ENCODE results near the gene FYCO1. TPM values are rescaled to one million over a fixed set of nuclear protein-coding genes. Genes with fewer than 3 reads are reported as not detected.

The FYCO1 gene
- total and polyA plus RNA-seq, 2 of the 8 experiments (the other 6 are each of a cell fraction or from before 2014, with no cell fraction given), result 4.8 to 10.8 TPM

GRCh38 chr3:46024131-46024530 is 28.5 kb upstream of the FYCO1 start (continued):
- TF ChIP-seq RBBP5 (IDR thresholded peaks at IDR 0.05; ENCODE audit: borderline replicate concordance, low read depth, low read length), result no peak
